HepG2 (cell line): ENCODE data around the gene GAD1. TPM values are rescaled to one million over a fixed set of nuclear protein-coding genes. Genes with fewer than 3 reads are reported as not detected.

Experiments
- ERF ChIP-seq: IDR thresholded peaks from 2 replicates; pipeline ENCODE4 v1.6.1; 2018; ENCODE audit warnings: missing biosample characterization, missing genetic modification reagents
- KAT7 ChIP-seq: IDR thresholded peaks from 2 replicates; pipeline ENCODE4 v1.6.1; 2018; ENCODE audit warnings: borderline replicate concordance, missing compliant biosample characterization
- NFE2L2 ChIP-seq: fragments of 150-350 bp; IDR thresholded peaks from 2 replicates; pipeline ENCODE4 v1.6.1; 2014; ENCODE audit warnings: low read length
- RBFOX2 ChIP-seq: fragments of 200-400 bp; formaldehyde crosslinking; IDR thresholded peaks from 2 replicates; pipeline ENCODE4 v1.6.1; 2017; ENCODE audit warnings: low read depth, mild to moderate bottlenecking, low read length
- SP1 ChIP-seq, 2 experiments: fragments of 450-650 bp in 1 of 2; sonication (generic) in 1 of 2; formaldehyde crosslinking in 1 of 2; IDR thresholded peaks; 2 replicates each; pipeline versions ENCODE4 v1.4.0 to v1.6.1; 2016 to 2020; ENCODE audit warnings: missing genetic modification reagents in 1 of 2
- STAG1 ChIP-seq: sonication (generic); formaldehyde crosslinking; IDR thresholded peaks from 2 replicates; pipeline ENCODE4 v1.4.0; 2020; ENCODE audit warnings: missing genetic modification reagents
- ZHX2 ChIP-seq, 2 experiments: sonication (generic) in 1 of 2; formaldehyde crosslinking in 1 of 2; IDR thresholded peaks; 2 replicates each; pipeline versions ENCODE4 v1.6.1 to v1.9.0; 2014 to 2022; ENCODE audit warnings: antibody characterized with exemption in 1 of 2, borderline replicate concordance in 1 of 2, inconsistent platforms in 1 of 2, low read depth in 1 of 2, missing genetic modification reagents in 1 of 2
- ZNF687 ChIP-seq: sonication (generic); formaldehyde crosslinking; IDR thresholded peaks from 2 replicates; pipeline ENCODE4 v1.5.1; 2020; ENCODE audit warnings: mild to moderate bottlenecking, missing genetic modification reagents, moderate library complexity
- ZNF703 ChIP-seq: sonication (generic); formaldehyde crosslinking; IDR thresholded peaks from 2 replicates; pipeline ENCODE4 v1.5.1; 2020; ENCODE audit warnings: missing genetic modification reagents, mild to moderate bottlenecking, moderate library complexity, borderline replicate concordance
- ZNF710 ChIP-seq: sonication (generic); formaldehyde crosslinking; IDR thresholded peaks from 2 replicates; pipeline ENCODE4 v1.5.0; 2020; ENCODE audit warnings: mild to moderate bottlenecking, missing genetic modification reagents, borderline replicate concordance
- polyA plus RNA-seq, 8 experiments: library from polyadenylated mRNA; depleted of rRNA in 3 of 8; stranded (reverse) in 7 of 8; unstranded in 1 of 8; fragments of >200 nt; fragmentation: Illumina TruSeq in 4 of 8; extraction: Trizol in 4 of 8; gene quantifications; 2 replicates each; pipeline versions ENCODE4 v1.2.1 to v1.2.3, GENCODE V29; 2011 to 2016; ENCODE audit warnings: low read depth in 4 of 8, missing spikeins in 1 of 8, mixed read lengths in 1 of 8; ENCODE audit not compliant: insufficient read depth in 1 of 8
- total RNA-seq, 5 experiments: library from RNA; depleted of rRNA; stranded (reverse); fragments of >200 nt; fragmentation: Illumina TruSeq; extraction: Trizol; gene quantifications; 2 replicates each; pipeline ENCODE4 v1.2.3, GENCODE V29; 2016; ENCODE audit warnings: low read depth in 1 of 5

GAD1 gene
- total and polyA plus RNA-seq, 2 of the 13 experiments (the other 11 are each of a cell fraction or from before 2014, with no cell fraction given), result 0.09 to 0.13 TPM

GRCh38 chr2:170822290-170823087, 5.8 kb downstream of the GAD1 start (continued):
- TF ChIP-seq ZNF687 (CRISPR knock-in tag) (0 out of 2 replicates have a peak, but pooled peaks have one; percentile 3), ZNF710 (CRISPR knock-in tag) (no peak), ERF (CRISPR knock-in tag) (no peak), NFE2L2 (no peak), ZNF703 (CRISPR knock-in tag) (no peak), SP1 (IDR thresholded peaks at IDR 0.05) (no peak), SP1 (CRISPR knock-in tag; IDR thresholded peaks at IDR 0.05) (no peak), KAT7 (CRISPR knock-in tag) (no peak), RBFOX2 (no peak), STAG1 (CRISPR knock-in tag) (peak; percentile 45), ZHX2 (IDR thresholded peaks at IDR 0.05; ENCODE audit: low read depth) (no peak), ZHX2 (CRISPR knock-in tag; IDR thresholded peaks at IDR 0.05; ENCODE audit: borderline replicate concordance) (no peak)
